Panc1 (cell line): Measurements from ENCODE around the gene DDAH2. TPM values are rescaled to one million over a fixed set of nuclear protein-coding genes. Genes with fewer than 3 reads are reported as not detected.
A peak's percentile ranks its signal among the peaks of the same experiment; 100 is the strongest.

Source experiments
- ATAC-seq: fragments of 200-7000 bp; cut with Tn5 transposase; 2 replicates; pipeline ENCODE4 v1.9.1; 2020; ENCODE audit warnings: mild to moderate bottlenecking, moderate library complexity
- BruUV-seq: library from RNA; stranded (reverse); fragments of 400-500 nt; replicated peaks from 2 replicates; lab custom pipeline; 2021; lab: Mats Ljungman, UMichigan
- CTCF ChIA-PET: fragments of 300-600 bp; sonication (Branson Sonifier 250); formaldehyde crosslinking; loops from one replicate; lab custom pipeline; 2022; ENCODE audit warnings: antibody characterized with exemption; lab: Charles Lee
- POLR2A ChIA-PET: fragments of 300-600 bp; sonication (Branson Sonifier 250); formaldehyde crosslinking; loops from one replicate; lab custom pipeline; 2022; ENCODE audit warnings: antibody characterized with exemption; lab: Charles Lee
- DNase-seq: peaks from one replicate; pipeline ENCODE4 v3.0.0-alpha.2; 2010; ENCODE audit warnings: low read depth, low spot score
- H3K27ac ChIP-seq: 2 replicates; pipeline ENCODE4 v1.5.1; 2011; ENCODE audit warnings: mild to moderate bottlenecking, low read length, inconsistent platforms
- H3K27me3 ChIP-seq: fragments of 200-500 bp; sonication (Bioruptor generic); 2 replicates; pipeline ENCODE4 v1.6.0; 2014; ENCODE audit warnings: low read length, inconsistent platforms; ENCODE audit not compliant: control insufficient read depth, insufficient read depth
- H3K36me3 ChIP-seq: fragments of 200-500 bp; sonication (Bioruptor generic); 2 replicates; pipeline ENCODE4 v1.5.1; 2014; ENCODE audit warnings: inconsistent platforms, mild to moderate bottlenecking, low read length, moderate library complexity; ENCODE audit not compliant: control insufficient read depth, insufficient read depth
- H3K4me1 ChIP-seq: 2 replicates; pipeline ENCODE4 v1.5.1; 2011; ENCODE audit warnings: inconsistent platforms, mild to moderate bottlenecking, low read length, moderate library complexity; ENCODE audit not compliant: control insufficient read depth, insufficient read depth
- H3K4me3 ChIP-seq, 2 experiments: 2 replicates each; pipeline ENCODE4 v1.5.1; 2011 to 2012; ENCODE audit warnings: low read depth in 2 of 2, low read length in 2 of 2, mild to moderate bottlenecking in 2 of 2, inconsistent platforms in 1 of 2, moderate library complexity in 1 of 2
- H3K9me3 ChIP-seq: fragments of 200-500 bp; sonication (Bioruptor generic); 2 replicates; pipeline ENCODE4 v1.5.1; 2014; ENCODE audit warnings: low read depth, mild to moderate bottlenecking, inconsistent platforms, low read length, moderate library complexity; ENCODE audit not compliant: control insufficient read depth, insufficient read depth
- CTCF ChIP-seq: fragments of 450-650 bp; IDR thresholded peaks from 2 replicates; pipeline ENCODE4 v1.5.1; 2017; ENCODE audit warnings: mild to moderate bottlenecking
- POLR2AphosphoS5 ChIP-seq: IDR thresholded peaks from 2 replicates; pipeline ENCODE4 v1.6.1; 2012; ENCODE audit warnings: mild to moderate bottlenecking, low read depth, low read length, moderate library complexity
- REST ChIP-seq, 2 experiments: IDR thresholded peaks; 2 replicates each; pipeline ENCODE4 v1.6.1; 2011 to 2012; ENCODE audit warnings: low read depth in 2 of 2, control low read depth in 1 of 2, low read length in 1 of 2, mild to moderate bottlenecking in 1 of 2, moderate library complexity in 1 of 2; ENCODE audit not compliant: insufficient read depth in 1 of 2
- SIN3A ChIP-seq: IDR thresholded peaks from 2 replicates; pipeline ENCODE4 v1.6.1; 2012; ENCODE audit warnings: low read depth, mild to moderate bottlenecking, low read length, moderate library complexity, borderline replicate concordance; ENCODE audit not compliant: insufficient read depth
- TCF7L2 ChIP-seq: IDR thresholded peaks from 2 replicates; pipeline ENCODE4 v1.6.1; 2011; ENCODE audit warnings: mild to moderate bottlenecking, low read depth, low read length, inconsistent platforms
- in situ Hi-C: cut with HindIII; loops from 2 replicates; pipeline ENCODE4 v1.10.0; 2016; ENCODE audit warnings: low sequenced_read_pairs, low pct_unique_long_range_greater_than_20kb
- intact Hi-C: fragments of 100-400 bp; cut with micrococcal nuclease; formaldehyde crosslinking; loops from one replicate; pipeline ENCODE4 v1.10.0; 2022; ENCODE audit not compliant: unreplicated experiment
- total RNA-seq: library from RNA; stranded (reverse); gene quantifications from one replicate; pipeline ENCODE4 v1.2.1, GENCODE V29; 2021; ENCODE audit not compliant: unreplicated experiment

The DDAH2 gene
- total RNA-seq, 1 experiment from 2014 or later = 104 TPM

- no peak overlapping the region for H3K4me3 ChIP-seq
- ATAC-seq = no peak
- DNase-seq = no peak
- TSS peak; percentile 64 for BruUV-seq
- H3K27ac ChIP-seq = no peak overlapping the region
- POLR2A ChIA-PET = no interaction called here
- TF ChIP-seq TCF7L2 (no peak), SIN3A (no peak), REST (IDR thresholded peaks at IDR 0.05; ENCODE audit: insufficient read depth in 1 of 2, low read depth in 2 of 2, low read length in 1 of 2) (no peak), POLR2AphosphoS5 (no peak), CTCF (no peak)
- no peaks in the 10 kb centered on the region for H3K9me3 ChIP-seq
- no peaks in the 10 kb centered on the region for H3K4me1 ChIP-seq
- CTCF ChIA-PET = interaction anchor here (0.5 kb wide), 1 partner anchor 19 kb away, joined by 5 read pairs; no protein-coding TSS in a partner anchor
- intact Hi-C loops = no loop called here
- no peaks in the 10 kb centered on the region for H3K36me3 ChIP-seq
- H3K27me3 ChIP-seq = no peaks in the 10 kb centered on the region
- in situ Hi-C loops = no loop called here
These were observed 35.1 kb upstream of the DDAH2 start for GRCh38 chr6:31764198-31764597.

- ATAC-seq (peak; percentile 41; the same call in 1 of the 2 replicates), DNase-seq (no peak)
- ChIA-PET POLR2A (no interaction called here), CTCF (interaction anchor here (0.5 kb wide), 1 partner anchor 18 kb away, joined by 5 read pairs; no protein-coding TSS in a partner anchor)
- intact Hi-C loops = no loop called here
- H3K27me3 ChIP-seq = no peaks in the 10 kb centered on the region
- H3K4me1 ChIP-seq = no peaks in the 10 kb centered on the region
- no peaks in the 10 kb centered on the region for H3K36me3 ChIP-seq
- in situ Hi-C loops = no loop called here
- no peaks in the 10 kb centered on the region for H3K9me3 ChIP-seq
- no peak overlapping the region for H3K4me3 ChIP-seq
- no TSS peak for BruUV-seq
- H3K27ac ChIP-seq = no peak overlapping the region
- TF ChIP-seq CTCF = no peak
- TF ChIP-seq TCF7L2 = no peak
- TF ChIP-seq POLR2AphosphoS5 = no peak
- no peak for TF ChIP-seq REST (IDR thresholded peaks at IDR 0.05; ENCODE audit: insufficient read depth in 1 of 2, low read depth in 2 of 2, low read length in 1 of 2)
- no peak for TF ChIP-seq SIN3A
These were observed 34.5 kb upstream of the DDAH2 start for GRCh38 chr6:31763619-31763940.
